Hepatocyte (in vitro differentiated cells): ENCODE results near the gene PAF1.

Experiments used
- EZH2phosphoT487 ChIP-seq: fragments of 200-600 bp; sonication (generic); IDR thresholded peaks from one replicate; pipeline ENCODE4 v1.6.1; 2018; ENCODE audit warnings: antibody characterized with exemption, mild to moderate bottlenecking, low read depth, moderate library complexity; ENCODE audit not compliant: unreplicated experiment, severe bottlenecking
- TF ChIP-seq, protein P1 (sequence below): fragments of 200-600 bp; sonication (generic); IDR thresholded peaks from 2 replicates; pipeline ENCODE4 v1.5.1; 2016; ENCODE audit warnings: antibody characterized with exemption, mild to moderate bottlenecking; ENCODE audit not compliant: poor library complexity

DNA sequence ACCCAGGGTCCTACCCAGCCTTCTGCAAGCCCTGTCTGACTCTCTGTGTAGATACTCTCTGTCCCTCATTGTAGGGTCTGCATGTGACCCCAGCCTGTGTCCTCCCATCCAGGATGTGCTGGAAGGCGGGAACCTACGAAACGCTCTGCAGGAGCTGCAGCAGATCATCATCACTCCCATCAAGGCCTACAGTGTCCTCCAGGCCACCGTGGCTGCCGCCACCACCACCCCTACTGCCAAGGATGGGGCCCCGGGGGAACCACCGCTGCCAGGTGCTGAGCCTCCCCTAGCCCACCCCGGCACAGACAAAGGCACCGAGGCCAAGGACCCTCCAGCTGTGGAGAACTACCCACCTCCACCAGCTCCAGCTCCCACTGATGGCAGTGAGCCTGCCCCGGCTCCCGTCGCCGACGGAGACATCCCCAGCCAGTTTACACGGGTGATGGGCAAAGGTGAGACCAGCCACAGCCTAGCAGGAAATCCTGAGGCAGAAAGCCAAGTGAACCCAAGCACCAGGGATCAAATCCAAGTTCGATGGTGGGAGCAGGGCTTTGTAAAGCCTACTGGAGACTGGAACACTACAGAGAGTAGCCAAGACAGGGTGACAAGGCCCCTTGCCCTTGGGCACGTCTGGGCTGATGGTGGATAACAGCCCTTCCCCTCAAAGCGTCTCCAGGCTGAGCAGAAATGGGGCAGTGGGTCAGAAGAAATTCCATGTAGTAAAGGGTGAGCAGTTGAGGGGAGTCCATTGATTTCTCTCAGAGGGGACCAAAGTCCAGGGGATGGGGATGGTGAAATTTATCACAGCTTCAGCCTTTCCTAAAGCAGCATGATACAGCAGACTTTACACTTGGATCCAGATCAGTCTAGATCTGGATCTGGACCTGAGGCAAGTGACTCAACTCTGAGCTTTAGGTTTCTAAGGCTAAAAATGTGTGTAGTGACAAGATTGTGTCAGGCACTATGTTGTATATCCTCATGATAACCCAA, 13.2 kb downstream of the PAF1 start:
- TF ChIP-seq, protein P1, sequence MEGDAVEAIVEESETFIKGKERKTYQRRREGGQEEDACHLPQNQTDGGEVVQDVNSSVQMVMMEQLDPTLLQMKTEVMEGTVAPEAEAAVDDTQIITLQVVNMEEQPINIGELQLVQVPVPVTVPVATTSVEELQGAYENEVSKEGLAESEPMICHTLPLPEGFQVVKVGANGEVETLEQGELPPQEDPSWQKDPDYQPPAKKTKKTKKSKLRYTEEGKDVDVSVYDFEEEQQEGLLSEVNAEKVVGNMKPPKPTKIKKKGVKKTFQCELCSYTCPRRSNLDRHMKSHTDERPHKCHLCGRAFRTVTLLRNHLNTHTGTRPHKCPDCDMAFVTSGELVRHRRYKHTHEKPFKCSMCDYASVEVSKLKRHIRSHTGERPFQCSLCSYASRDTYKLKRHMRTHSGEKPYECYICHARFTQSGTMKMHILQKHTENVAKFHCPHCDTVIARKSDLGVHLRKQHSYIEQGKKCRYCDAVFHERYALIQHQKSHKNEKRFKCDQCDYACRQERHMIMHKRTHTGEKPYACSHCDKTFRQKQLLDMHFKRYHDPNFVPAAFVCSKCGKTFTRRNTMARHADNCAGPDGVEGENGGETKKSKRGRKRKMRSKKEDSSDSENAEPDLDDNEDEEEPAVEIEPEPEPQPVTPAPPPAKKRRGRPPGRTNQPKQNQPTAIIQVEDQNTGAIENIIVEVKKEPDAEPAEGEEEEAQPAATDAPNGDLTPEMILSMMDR, result no peak
- no peak for TF ChIP-seq EZH2phosphoT487
